NCI-H2107 treated with DMSO at 0.1 percent for 48 hours (cell line): ENCODE results near the gene CIAPIN1.

ENCODE experiments used
- DNase-seq: peaks from one replicate; lab custom pipeline; 2025; ENCODE audit not compliant: unreplicated experiment; lab: John Stamatoyannopoulos, UW

Gene CIAPIN1

GRCh38 chr16:57476546-57477410 is 29.6 kb upstream of the CIAPIN1 start:
- no peak for DNase-seq

GRCh38 chr16:57475711-57476339 is 28.6 kb upstream of the CIAPIN1 start:
- DNase-seq = peak; percentile 57

- DNase-seq = no peak
These were observed 27.8 kb upstream of the CIAPIN1 start for GRCh38 chr16:57474671-57475661.

- DNase-seq = no peak
These were observed 26.7 kb upstream of the CIAPIN1 start for GRCh38 chr16:57473906-57474305.

- no peak for DNase-seq
These were observed 26.1 kb upstream of the CIAPIN1 start for GRCh38 chr16:57473176-57473840.

GRCh38 chr16:57472665-57473060 is 25.5 kb upstream of the CIAPIN1 start:
- DNase-seq = no peak

GRCh38 chr16:57471852-57472664 is 24.9 kb upstream of the CIAPIN1 start:
- no peak for DNase-seq

GRCh38 chr16:57471209-57471608 is 24.0 kb upstream of the CIAPIN1 start:
- DNase-seq = no peak

- no peak for DNase-seq
These were observed 23.5 kb upstream of the CIAPIN1 start for GRCh38 chr16:57470711-57471110.

- DNase-seq = no peak
These were observed 22.8 kb upstream of the CIAPIN1 start for GRCh38 chr16:57469917-57470470.

- DNase-seq = no peak
These were observed 21.9 kb upstream of the CIAPIN1 start for GRCh38 chr16:57469046-57469445.

GRCh38 chr16:57468346-57468745 is 21.2 kb upstream of the CIAPIN1 start:
- no peak for DNase-seq

GRCh38 chr16:57464523-57464922 is 17.3 kb upstream of the CIAPIN1 start:
- no peak for DNase-seq

- no peak for DNase-seq
These were observed 15.8 kb upstream of the CIAPIN1 start for GRCh38 chr16:57462978-57463362.

GRCh38 chr16:57462209-57462977 is 15.2 kb upstream of the CIAPIN1 start, which contains the start of gene POLR2C:
POLR2C (plus strand) TSS chr16:57462679; CDS start chr16:57462725, 46 bp downstream.
- peak; percentile 28 for DNase-seq

- no peak for DNase-seq
These were observed 4.8 kb upstream of the CIAPIN1 start for GRCh38 chr16:57452021-57452420.

- peak; percentile 3 for DNase-seq
These were observed 527 bp downstream of the CIAPIN1 start for GRCh38 chr16:57446531-57447185.

- DNase-seq = no peak
These were observed 1.7 kb downstream of the CIAPIN1 start for GRCh38 chr16:57445510-57445909.
